HG03575 (cell line): Measurements from ENCODE around the gene UFD1.

ENCODE experiments used
- ATAC-seq: cut with Tn5 transposase; IDR thresholded peaks from one replicate; pipeline ENCODE4 v1.9.1; 2021; ENCODE audit not compliant: unreplicated experiment, insufficient number of reproducible peaks, low FRiP score; ENCODE audit errors: extremely low read depth

Gene UFD1

DNA sequence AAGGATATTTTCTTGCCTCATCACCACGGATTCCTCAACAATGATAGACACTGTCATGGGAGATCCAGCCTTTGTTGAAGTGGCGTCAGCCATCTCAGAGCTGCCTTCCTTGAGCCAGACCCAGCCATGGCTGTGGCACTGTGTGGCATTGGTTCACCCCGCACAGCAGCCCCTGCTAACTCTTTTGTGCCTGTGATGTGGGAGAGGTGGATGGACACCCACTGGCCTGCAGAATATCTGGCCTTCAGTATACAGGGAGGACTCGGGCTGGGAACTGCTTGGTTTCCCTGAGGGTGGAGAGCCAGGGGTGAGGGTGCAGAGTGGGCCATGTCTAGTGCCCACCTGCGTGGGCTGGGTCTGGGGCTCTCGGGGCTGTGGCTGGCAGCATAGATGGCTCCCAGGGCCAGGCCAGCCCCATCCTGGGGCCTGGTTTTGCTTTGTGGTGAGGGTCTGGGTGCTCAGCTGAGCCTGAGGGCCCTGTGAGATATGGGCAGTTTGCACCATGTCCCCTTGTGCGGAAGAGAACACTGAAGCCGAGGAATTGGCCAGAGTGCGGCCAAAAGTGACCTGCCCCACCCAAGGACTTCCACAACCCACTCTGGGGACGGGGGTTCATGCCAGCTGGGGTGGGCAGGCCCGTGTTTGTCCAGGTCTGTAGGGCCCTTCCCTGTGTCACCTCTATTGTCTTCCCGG lies 39.1 kb upstream of the UFD1 start:
- no peak for ATAC-seq

DNA sequence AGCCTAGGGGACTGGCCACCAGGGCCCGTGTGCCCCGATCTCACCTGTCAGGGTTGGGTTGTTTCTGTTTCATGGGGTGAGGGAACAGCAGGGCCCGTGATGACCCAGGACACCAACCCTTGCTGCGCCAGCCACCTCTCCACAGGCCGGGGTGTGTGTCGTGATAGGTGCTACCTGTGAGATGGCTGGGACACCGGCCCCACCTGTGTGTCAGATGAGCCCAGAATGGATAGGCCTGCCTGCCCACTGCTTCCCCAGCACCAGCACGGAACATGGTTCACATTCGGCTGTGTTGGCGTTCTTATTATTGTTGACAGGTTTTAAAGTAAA lies 38.1 kb upstream of the UFD1 start:
- ATAC-seq, result no peak

DNA sequence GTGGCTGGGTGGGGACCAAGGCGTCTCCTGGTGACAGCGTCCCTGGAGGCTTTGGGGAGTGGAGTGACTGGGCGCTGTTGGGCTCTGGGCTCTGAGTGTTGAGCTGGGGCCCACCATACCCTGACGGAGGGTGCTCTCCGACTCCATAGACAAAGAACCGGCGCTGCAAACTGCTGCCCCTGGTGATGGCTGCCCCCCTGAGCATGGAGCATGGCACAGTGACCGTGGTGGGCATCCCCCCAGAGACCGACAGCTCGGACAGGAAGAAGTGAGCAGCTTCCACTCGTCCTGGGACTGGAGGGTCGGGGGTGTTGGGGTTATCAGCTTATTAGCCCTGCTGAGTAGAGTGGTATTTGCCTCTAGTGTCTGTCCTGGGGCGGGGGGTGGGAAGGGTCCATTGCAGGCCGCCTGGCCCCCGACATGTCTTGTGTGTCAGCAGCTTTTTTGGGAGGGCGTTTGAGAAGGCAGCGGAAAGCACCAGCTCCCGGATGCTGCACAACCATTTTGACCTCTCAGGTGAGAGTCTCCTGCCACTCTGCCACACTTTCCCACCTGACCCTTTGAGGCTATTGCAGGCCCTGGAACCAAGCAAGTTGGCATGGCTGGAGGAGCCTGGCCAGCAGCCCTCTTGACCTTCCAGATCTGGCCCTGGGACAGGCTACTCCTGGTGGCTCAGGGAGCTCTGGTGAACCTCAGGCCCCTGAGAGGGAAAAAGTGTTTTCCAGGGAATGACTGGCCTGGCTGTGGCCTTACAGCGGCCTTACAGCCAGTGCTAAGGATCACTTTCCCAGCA lies 37.6 kb upstream of the UFD1 start:
- no peak for ATAC-seq

DNA sequence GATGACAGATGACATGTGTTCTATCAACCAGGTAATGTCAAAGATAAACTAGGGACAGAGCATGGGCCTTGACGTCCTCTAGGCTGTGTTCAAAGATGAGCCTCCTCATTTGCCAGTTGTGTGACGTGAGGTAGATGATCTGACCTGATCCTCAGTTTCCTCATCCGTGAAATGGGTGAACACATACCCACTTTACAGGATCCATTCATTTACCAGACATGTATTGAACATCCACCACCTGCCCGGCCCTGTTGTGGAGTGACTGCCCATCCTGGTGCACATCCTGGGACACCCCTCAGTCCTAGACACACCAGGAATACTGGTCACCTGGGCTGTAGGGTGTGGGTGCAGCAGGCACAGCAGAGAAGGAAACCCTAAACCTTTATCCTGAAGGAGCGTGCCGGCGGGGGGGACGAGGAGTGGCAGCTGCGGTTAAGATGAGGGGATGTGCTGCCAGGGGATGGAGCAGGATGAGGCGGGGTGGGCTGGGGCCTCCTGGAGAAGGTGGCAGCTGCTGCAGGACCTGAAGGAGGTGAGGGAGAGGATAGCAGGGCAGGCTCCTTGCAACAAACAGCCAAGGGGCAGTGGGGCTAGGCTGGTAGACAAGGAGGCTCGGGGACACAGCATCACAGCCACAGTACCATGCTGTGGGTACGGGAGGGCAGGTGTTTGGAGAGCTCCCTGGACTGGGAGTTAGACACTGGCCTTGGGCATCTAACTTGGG lies 36.8 kb upstream of the UFD1 start:
- no peak for ATAC-seq

DNA sequence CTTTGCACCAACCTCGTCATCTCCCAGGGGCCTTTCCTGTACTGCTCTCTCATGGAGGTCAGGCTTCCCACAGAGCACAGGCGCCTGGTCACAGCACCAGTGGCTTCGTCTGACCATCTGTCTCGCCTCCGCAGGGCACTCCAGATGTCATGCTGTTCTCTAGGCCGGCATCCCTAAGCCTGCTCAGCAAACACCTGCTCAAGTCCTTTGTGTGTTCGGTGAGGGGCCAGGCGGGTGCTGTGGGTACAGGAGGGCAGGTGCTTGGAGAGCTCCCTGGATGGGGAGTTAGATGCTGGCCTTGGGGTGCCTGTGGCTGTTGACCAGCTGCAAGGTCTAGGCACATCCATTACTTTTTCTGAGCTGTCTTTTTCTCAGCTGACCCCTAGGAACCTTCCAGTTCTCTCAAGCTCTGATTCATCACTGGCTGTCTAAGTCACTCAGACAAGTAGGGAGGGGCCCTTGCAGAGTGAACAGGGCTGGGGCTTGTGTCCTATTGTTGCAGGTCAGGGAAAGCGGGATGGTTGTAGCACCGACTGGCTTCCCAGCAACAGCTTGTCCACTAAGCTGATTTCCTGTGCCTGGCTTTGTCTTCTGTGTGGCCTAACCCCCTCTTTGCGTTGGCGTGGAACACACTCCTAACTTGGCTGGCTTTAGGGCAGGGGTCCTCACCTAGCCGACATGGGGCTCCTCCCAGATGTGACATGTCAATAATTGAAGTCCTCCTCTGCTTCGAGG lies 36.0 kb upstream of the UFD1 start:
- ATAC-seq, result no peak

DNA sequence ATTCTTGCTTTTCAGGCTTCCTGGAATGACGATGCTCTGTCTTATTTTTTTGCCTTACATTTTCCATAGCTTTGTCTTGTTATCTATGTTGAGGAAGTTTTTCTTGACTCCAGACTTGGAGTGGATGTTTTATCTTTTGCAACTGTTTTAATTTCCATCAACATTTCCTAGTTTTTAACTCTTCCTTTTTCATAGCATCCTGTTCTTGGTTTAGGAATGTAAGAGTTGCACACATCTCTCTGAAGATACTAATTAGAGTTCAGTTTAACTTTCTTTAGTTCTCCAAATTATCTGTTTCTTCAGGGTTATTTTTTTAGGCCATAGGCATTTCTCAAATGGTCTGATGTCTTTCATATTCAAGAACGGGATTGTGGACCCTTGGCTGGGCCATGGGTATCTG lies 34.8 kb upstream of the UFD1 start:
- ATAC-seq, result no peak

DNA sequence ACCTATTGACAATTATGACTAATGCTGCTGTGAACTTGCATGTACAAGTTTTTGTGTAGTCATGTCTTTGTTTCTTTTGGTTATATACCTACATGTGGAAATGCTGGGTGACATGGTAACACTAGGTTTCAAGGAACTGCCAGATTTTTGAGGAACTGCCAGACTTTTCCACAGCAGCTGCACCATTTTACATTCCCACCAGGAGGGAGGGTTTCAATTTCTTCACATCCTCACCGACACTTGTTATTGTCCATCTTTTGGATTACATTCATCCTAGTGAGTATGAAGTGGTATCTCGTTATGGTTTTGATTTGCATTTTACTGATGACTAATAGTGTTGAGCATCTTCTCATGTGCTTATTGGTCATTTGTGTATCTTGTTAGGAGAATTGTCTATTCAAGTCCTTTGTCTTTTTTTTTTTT lies 31.9 kb upstream of the UFD1 start:
- ATAC-seq, result no peak

DNA sequence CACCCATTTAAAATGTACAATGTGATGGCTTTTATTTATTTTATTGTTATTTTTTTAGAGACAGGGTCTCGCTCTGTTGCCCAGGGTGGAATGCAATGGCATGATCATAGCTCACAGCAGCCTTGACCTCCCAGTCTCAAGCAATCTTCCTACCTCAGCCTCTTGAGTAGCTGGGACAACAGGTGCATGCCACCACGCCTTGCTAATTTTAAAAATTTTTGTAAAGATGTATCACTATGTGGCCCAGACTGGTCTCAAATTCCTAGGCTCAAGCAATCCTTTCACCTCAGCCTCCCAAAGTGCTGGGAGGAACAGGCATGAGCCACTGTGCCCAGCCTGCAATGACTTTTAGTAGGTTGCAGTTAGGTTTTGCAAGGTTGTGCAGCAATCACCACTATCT lies 30.9 kb upstream of the UFD1 start:
- ATAC-seq, result no peak

DNA sequence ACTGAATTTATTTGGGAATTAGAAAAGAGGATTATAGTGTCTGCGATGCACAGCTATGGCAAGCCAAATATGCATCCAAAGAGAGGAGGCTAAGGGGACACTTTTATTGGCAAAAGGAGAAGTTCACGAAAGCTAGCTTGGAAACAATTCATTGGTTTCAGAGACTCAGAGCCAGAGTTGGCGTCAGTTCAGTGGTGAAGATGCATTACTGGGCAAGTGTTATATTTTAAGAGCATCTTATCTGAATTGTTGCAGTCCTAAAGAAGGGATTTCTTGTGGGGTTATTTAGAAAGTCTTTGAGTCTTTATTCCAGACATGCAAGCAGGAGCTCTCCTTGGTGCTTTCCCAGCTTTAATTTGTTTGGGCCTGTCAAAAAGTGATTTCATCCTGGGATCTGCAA lies 30.2 kb upstream of the UFD1 start:
- no peak for ATAC-seq

DNA sequence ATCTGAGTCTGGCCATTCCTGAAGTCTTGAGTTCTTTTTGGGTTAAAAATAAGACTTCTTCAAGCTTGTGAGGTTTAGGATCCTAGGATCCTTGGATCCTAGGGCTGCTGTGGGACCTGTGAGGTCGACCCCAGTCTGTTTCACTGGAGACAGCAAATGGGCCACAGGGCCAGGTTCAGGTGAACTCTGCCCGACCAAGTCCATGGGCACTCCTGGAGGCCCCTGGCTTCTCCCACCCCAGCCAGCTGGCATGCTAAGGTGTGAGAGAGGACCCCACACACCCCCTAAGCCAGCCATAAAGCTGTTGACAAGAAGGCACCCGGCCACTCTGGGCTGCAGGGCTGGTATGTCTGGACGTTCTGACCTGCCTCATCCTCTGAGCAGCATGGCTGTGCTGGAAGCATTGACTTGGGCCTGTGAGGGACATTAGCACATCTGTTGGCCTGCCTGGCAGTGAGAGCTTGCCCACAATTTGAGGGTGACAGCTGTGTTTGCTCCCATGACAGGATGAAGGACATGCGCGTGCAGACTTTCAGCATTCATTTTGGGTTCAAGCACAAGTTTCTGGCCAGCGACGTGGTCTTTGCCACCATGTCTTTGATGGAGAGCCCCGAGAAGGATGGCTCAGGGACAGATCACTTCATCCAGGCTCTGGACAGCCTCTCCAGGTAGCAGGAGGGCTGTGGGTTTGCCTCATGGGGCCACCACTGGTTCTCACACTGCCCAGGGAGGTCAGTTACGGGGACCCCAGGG lies 29.2 kb upstream of the UFD1 start:
- no peak for ATAC-seq

DNA sequence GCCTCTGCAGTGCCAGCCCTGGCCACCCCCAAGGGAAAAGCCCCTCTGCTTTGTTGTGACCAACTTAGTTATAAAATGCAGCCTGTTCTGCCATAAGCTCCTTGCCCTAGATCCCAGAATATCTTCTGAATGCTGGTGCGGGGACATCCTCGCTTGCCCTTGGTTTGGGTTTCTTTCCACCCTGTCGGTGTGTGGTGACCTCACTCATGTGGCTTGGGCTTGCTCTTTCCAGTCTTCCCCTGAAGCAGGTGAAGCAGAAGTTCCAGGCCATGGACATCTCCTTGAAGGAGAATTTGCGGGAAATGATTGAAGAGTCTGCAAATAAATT lies 28.5 kb upstream of the UFD1 start:
- no peak for ATAC-seq

DNA sequence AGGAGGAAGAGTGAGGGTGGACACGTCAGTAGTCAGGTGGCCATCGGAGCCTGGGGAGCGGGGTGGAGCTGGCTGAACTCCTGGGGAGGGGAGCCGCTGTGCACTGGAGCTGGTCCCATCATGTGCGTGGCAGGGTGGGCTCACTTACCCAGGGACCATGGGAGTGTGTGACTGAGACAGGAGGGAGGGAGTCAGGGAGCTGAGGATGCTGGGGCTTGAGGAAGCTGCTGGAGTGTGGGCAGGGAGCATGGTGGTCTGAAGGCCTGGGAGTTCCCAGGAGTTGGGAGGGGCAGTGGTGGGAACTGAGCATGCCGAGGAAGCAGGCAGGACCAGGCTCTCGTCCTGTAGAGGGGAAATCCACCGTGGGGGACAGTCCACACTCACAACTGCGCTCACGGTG lies 27.2 kb upstream of the UFD1 start:
- no peak for ATAC-seq

DNA sequence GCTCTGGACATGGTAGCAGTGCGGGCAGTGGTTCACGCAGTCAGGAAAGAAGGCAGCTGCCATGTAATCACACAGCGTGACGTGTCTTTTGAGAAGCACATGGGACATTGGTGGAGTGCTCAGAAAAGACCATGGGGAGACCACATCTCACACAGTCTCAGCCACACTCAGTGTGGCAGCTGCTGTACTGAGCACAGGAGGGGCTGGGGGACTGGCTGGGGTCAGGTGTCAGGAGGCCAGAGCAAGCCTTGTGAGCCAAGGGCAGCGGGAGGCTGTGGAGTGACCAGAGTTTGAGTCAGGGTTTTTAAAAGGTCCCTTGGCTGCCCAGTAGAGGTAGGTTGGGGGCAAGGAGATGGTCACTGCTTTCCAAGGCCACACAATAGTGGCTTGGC lies 26.7 kb upstream of the UFD1 start:
- ATAC-seq, result no peak

DNA sequence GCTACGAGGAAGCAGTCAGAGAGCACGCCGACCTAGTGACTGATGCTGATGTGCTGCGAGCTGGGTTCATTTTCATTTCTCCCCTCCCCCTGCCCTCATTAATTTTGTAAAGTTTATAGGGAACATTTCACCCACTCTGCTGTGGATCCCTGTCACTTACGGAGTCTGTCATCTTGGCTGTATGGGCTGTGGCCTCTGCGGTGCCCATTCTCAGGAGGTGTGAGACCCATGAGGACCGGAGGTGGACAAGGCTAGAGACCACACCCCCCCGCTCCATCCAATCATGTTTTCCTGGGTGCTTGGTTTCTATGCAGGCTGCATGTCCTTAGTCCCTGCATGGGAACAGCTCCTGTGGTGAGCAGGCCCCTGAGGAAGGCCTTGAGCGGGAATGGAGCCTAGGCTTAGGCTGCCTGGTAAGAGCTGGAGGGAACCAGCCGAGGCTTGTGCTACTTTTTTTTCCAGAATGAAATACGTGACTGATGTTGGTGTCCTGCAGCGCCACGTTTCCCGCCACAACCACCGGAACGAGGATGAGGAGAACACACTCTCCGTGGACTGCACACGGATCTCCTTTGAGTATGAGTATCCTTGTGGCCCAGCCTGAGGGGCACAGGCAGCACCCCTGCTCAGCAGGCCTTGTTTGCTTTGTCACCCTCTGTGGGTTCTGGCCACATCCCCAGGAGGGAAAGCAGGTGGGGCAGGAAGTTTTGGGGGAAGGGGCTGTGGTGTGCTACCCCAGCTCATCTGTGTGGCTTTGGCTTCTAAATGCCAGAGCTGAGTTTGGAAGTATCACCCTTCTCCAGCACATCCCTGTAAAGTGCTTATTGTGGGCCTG lies 26.1 kb upstream of the UFD1 start:
- no peak for ATAC-seq

DNA sequence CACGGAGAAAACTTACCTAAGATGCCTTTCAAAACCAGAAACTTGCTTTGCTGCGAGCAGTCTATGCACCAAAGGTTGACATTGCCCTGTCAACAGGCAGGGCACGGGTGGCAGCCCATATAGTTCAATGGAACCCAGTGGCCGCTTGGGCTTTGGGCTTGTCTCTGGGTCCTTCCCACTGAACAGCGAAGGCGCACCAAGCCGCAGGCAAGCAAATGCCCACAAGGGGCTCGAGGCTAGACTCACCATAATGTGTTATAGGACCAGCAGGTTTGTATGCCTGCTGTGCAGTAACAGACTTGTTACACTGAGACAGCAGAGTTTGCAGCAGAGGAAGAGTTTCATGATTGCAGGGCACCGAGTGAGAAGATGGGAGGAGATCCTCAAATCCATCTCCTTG lies 24.9 kb upstream of the UFD1 start:
- no peak for ATAC-seq

DNA sequence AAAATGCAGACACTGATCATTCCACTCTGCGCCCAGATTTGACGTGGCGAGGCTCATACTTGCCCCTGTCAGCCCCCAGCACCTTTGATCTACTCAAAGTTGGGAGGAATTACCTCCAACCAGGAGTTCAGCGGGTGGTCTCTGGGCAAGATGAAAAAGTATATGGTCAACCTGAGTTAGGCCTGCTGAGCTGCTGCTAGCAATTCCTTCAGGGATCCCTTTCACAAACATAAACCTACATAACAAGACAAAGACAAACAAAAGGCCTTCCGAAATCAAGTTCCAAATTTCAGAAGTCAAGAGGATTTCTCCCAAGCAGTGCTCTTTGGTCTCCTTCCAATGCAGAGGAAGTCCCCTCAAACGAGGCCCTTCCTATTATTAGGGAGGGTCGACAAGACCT lies 24.4 kb upstream of the UFD1 start:
- no peak for ATAC-seq

DNA sequence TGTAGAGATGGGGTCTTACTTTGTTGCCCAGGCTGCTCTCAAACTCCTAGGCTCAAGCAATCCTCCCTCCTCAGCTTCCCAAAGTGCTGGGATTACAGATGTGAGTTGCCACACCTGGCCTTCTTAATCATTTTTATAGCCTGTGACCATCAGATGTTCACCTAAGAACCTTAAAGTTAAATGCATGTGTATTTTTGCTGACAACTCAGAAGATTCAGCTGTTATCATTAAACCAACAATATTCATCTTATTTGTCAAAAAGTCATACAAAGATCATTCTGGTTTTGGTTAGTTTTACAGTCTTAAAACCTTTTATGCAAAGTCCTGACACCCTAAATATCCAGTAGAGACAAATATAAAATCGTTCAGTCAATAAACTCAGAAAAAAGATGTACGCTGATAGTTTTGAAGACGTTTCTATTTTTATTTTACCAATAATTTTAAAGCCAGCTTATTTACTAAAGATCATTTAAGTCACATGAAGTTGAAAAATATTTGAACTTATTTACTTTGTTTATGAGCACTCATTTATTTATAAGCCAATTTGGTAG lies 23.0 kb upstream of the UFD1 start:
- no peak for ATAC-seq

DNA sequence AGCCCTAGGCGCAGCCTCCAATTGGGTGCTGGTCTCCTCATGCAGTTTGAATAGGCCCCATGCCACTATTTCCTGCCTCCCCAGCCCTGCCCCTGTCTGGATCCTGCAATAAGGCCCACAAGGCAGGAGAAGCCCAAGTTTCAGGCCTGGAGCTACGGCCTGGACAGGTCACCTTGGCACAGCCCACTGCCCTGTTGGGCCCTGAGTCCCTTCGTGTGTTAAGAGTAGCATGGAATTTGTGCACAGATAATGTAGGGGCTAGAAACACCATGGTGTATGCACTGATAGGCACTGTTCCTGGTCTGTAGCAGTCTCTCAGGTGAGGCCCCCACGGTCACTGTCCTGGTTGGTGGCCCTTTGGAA lies 20.9 kb upstream of the UFD1 start:
- ATAC-seq, result no peak
